ENCODE measurements around the gene E2F3.
"Not testable (repeated sequence)": the region's sequence is repeated elsewhere in the genome, so short reads cannot be mapped to it uniquely, and the experiment has no call there.

E2F3 gene

DNA sequence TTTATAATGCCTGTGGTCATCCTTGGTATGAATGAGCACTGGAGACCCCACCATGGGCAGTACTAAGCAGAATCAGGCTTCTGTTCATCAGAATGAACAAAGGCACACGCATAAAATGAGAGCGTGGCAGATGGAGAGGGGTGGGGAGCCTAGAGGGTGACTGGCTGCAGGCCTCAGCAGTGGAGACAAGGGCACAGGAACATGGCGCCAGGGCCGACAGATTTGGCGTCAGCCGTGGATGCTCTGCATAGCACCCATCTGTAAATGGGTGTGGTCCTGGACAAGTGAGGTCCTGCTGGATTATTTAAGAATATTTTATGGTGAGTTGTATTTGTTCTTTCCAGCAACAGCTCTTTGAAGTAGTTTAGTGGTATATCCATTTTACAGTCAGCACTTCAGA, 33.1 kb downstream of the E2F3 start:
- DNase-seq = no peak

GRCh38 chr6:20436719-20437118, 35.0 kb downstream of the E2F3 start:
- DNase-seq = no peak

DNA sequence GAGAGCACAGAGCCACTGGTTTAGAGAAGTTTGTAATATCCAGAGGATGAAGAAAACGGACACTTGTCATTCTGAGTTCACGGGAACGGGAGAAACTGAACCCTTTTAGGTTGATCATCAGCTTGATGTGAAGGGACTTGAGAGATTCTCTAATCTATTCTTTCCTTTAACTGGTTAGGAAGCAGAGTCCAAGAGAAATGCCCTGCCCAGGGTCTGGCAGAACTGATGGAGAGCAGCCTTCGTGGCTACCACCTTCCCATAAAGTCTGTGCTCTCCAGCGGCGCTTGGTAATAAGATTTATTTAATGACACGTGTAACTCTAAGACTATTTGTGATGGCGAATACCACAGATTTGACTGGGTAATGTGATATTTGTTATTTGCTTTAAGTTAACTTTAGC, 36.0 kb downstream of the E2F3 start:
- DNase-seq = no peak

- no peak for DNase-seq
Measured at GRCh38 chr6:20438462-20439070, 36.9 kb downstream of the E2F3 start.

- DNase-seq = no peak
Measured at GRCh38 chr6:20439558-20439957, 37.9 kb downstream of the E2F3 start.

DNA sequence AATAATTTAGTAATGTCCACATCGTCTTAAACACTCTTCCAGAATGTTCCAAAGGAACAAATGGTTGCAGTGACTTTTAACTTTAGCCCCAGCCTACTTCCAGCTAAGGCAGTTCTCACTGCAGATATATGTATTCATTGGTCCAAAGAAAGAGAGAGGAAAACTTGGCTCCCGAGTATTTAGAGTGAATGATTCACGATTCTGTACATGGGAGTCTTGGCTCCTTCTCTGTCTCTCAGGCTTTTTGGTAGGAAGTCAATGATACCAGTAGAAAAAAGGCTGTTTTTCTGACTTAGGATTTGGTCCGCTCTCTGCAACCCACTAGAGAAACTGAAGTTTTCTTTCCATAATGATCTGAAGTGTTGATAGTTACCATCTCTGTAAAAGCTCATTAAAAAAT, 38.6 kb downstream of the E2F3 start:
- no peak for DNase-seq

DNA sequence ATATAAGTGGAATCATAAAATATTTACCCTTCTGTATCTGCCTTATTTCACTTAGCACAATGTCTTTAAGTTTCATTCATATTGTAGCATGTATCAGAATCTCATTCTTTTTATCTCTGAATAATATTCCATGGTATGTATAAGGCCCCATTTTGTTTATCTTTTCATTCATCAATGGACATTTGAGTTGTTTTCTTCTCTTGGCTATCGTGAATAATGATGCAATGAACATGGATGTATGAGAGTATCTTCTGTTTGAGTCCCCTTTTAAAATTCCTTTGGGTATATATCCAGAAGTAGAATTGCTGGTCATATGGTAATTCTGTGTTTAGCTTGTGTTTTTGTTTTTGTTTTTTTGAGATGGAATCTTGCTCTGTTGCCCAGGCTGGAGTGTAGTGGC, 39.6 kb downstream of the E2F3 start:
- no peak for DNase-seq

DNA sequence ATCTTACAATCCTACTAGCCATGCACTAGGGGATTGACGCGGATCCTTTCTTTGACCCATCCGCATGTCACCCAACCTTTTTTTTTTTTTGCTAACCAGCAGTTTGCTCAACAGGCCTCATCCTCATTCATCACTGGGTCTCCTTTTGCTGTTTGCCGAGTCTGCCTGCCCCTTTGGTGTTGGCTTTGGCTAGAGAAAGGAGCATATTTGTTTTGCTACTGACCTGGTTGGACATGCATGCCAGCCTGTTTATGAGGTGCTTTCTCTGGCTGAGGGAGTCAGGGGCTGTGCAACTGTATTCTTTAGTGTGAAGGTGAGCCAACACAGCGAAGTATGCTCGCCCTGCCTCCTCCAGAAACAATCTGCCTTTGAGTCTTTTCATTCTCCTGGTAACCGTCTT, 40.2 kb downstream of the E2F3 start:
- DNase-seq = no peak

DNA sequence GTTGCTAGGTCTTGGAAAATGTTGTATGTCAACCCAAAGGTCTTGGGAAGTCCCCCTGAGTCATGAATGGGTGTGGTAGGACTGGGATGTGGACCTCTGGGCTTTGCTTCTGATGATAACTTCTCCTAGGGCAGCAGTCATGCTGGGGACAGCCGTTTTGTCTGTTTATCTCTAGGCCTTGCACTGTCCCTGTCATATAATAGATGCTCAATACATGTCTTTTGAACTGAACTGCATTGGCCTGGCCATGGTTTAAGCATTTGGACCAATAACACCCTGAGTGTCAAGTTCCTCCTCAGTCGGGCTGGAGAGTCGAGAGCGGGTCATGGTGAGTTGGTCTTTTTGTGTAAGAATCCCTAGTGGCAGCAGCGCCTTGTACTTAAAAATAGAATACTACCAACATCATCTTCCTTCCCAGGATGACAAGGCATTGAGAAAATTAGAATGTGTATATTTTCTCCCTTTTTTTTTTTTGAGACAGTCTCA, 43.1 kb downstream of the E2F3 start:
- DNase-seq = no peak

GRCh38 chr6:20447157-20447556, 45.5 kb downstream of the E2F3 start:
- DNase-seq = no peak

DNA sequence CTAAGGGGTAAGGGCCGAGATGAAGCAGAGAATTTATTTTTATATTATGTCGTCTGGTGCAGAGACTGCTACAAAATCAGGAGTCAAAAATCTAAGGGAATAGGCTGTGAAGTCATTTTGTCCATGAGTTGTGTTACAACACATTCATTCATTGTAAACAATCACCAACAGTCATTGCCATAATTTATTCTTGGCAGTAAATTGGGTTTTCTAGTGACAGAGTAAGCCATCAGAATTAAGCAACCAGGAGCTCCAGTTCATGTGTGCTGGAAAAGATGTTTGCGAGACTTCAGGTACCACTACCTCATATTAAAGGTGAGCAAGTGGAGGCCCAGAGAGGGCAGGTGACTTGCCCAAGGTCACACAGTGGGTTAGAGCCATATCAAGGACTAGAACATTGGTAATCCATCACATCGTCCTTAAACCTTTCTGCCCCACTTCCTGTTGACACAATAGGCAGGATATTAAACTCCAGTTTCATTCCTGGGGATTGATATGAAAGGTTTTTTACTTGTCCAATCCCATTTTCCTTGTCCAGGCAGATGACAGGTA, 46.0 kb downstream of the E2F3 start:
- DNase-seq = no peak

- DNase-seq = no peak
Measured at GRCh38 chr6:20448828-20449227, 47.1 kb downstream of the E2F3 start.

GRCh38 chr6:20454204-20454824, 52.6 kb downstream of the E2F3 start:
- DNase-seq = no peak

DNA sequence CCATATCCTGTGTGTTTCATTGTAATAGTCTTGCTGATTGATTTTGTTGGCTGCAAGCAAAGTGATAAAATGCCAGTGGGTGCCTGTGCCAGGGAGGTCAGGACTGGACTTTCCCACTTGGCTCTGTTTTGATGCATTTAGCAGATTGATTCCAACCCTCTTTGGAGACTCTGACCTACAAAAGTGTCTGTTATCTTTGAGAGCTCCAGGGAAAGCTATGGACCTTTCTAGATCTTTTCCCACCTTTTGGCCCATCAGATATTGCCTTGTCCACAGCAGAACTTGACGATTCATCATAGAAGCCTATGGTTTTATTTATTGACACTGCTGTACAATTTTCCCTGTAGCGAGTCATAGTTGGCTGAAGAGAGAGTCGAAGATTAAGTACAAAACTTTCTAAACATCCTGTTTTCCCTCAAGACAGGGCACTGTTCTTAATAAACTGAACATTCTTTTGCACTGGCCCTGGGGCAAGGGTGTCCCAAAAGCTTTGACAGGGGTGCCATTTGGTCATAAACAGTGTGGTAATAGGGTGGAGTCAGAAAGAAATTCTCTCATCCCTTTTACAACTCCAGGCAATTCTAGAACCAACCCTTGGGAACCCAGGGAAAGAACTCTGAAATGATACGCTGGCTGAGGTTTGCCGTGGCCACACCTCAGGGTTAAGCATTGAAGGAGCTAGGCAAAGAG, 53.7 kb downstream of the E2F3 start:
- DNase-seq = peak; percentile 26

GRCh38 chr6:20458027-20458894, 56.6 kb downstream of the E2F3 start:
- DNase-seq = no peak

- no peak for DNase-seq
Measured at GRCh38 chr6:20459682-20460081, 58.0 kb downstream of the E2F3 start.

- no peak for DNase-seq
Measured at GRCh38 chr6:20461576-20461975, 59.9 kb downstream of the E2F3 start.

DNA sequence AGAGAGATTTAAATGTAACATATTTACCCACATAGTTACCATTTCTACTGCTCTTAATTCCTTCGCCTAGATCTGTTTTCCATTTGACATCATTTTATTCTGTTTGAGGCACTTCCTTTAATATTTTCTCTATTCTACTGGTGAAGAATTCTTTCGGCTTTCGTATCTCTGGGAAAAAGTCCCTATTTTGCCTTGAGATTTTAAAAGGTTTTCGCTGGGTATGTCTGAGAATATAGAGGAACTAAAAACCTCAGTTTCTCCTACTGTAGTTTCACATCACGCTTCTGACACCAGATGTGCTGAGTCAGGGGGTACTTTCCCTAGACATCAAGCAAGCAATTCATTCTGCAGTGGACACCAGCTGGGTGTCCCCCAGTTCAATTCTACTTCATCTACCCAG, 61.7 kb downstream of the E2F3 start:
- no peak for DNase-seq

- no peak for DNase-seq
Measured at GRCh38 chr6:20464041-20464440, 62.4 kb downstream of the E2F3 start.

- DNase-seq = no peak
Measured at GRCh38 chr6:20464847-20465246, 63.2 kb downstream of the E2F3 start.

- not testable (repeated sequence) for DNase-seq
Measured at GRCh38 chr6:20465616-20466015, 63.9 kb downstream of the E2F3 start.

GRCh38 chr6:20467437-20467836, 65.8 kb downstream of the E2F3 start:
- DNase-seq = no peak

DNA sequence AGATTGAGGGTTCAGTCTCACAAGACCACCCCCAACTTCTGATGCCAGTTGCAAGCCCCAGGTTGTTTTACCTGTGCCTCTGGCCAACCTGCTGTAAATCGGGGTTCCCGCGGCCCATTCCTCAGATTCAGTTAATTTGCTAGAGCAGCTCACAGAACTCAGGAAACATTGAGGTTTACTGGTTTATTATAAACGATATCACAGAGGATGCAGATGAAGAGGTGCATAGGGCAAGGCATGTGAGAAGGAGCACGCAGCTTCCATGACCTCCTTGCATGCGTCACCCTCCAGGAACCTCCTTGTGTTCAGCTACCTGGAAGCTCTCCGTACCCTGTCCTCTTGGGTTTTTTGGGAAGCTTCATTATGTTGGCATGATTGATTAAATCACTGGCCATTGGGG, 66.5 kb downstream of the E2F3 start:
- no peak for DNase-seq
